MM.1S (cell line): ENCODE results near the gene FERMT2.

Experiments
- DNase-seq: peaks from one replicate; pipeline ENCODE4 v3.0.0-alpha.2; 2015
- H2AFZ ChIP-seq: fragments of 300-600 bp; sonication (generic); 2 replicates; pipeline ENCODE4 v1.6.0; 2016; ENCODE audit warnings: antibody characterized with exemption, low read length
- H3F3A ChIP-seq: fragments of 300-600 bp; sonication (generic); 2 replicates; pipeline ENCODE4 v1.6.1; 2016; ENCODE audit warnings: mild to moderate bottlenecking, antibody characterized with exemption, low read length, moderate library complexity, mixed read lengths; ENCODE audit not compliant: insufficient read depth
- H3K27ac ChIP-seq: fragments of 300-600 bp; sonication (generic); 2 replicates; pipeline ENCODE4 v1.5.1; 2016; ENCODE audit warnings: mild to moderate bottlenecking, low read length
- H3K27me3 ChIP-seq: fragments of 300-600 bp; sonication (generic); replicated peaks from 2 replicates; pipeline ENCODE4 v1.6.0; 2016; ENCODE audit warnings: low read length; ENCODE audit not compliant: insufficient read depth
- H3K36me3 ChIP-seq: fragments of 300-600 bp; sonication (generic); replicated peaks from 2 replicates; pipeline ENCODE4 v1.6.1; 2016; ENCODE audit warnings: mild to moderate bottlenecking, low read length, mixed read lengths; ENCODE audit not compliant: insufficient read depth
- H3K4me1 ChIP-seq: fragments of 300-600 bp; sonication (generic); 2 replicates; pipeline ENCODE4 v1.6.1; 2016; ENCODE audit warnings: low read length, mixed read lengths
- H3K4me2 ChIP-seq: fragments of 300-600 bp; sonication (generic); 2 replicates; pipeline ENCODE4 v1.6.0; 2016; ENCODE audit warnings: low read depth, low read length
- H3K4me3 ChIP-seq: fragments of 300-600 bp; sonication (generic); 2 replicates; pipeline ENCODE4 v1.5.1; 2016; ENCODE audit warnings: low read length, mixed read lengths
- H3K79me2 ChIP-seq: fragments of 300-600 bp; sonication (generic); 2 replicates; pipeline ENCODE4 v1.6.1; 2016; ENCODE audit warnings: mixed run types, low read length, mixed read lengths
- H3K9ac ChIP-seq: fragments of 300-600 bp; sonication (generic); 2 replicates; pipeline ENCODE4 v1.6.1; 2016; ENCODE audit warnings: low read length, mixed read lengths
- H3K9me2 ChIP-seq: fragments of 300-600 bp; sonication (generic); replicated peaks from 2 replicates; pipeline ENCODE4 v1.6.1; 2016; ENCODE audit warnings: mild to moderate bottlenecking, low read length, mixed read lengths; ENCODE audit not compliant: insufficient read depth
- H3K9me3 ChIP-seq: fragments of 300-600 bp; sonication (generic); replicated peaks from 2 replicates; pipeline ENCODE4 v1.6.1; 2016; ENCODE audit warnings: mild to moderate bottlenecking, low read length, mixed read lengths; ENCODE audit not compliant: insufficient read depth
- H4K20me1 ChIP-seq: fragments of 300-600 bp; sonication (generic); 2 replicates; pipeline ENCODE4 v1.6.1; 2016; ENCODE audit warnings: mild to moderate bottlenecking, low read length, moderate library complexity, mixed read lengths; ENCODE audit not compliant: insufficient read depth
- CTCF ChIP-seq: fragments of 300-600 bp; sonication (generic); IDR thresholded peaks from 2 replicates; pipeline ENCODE4 v1.5.1; 2016; ENCODE audit warnings: antibody characterized with exemption, low read length, mixed read lengths
- EZH2 ChIP-seq: fragments of 300-600 bp; sonication (generic); optimal IDR thresholded peaks from 2 replicates; pipeline ENCODE3; 2017; ENCODE audit warnings: low read depth, mild to moderate bottlenecking, antibody characterized with exemption, low read length, mixed read lengths
- EZH2phosphoT487 ChIP-seq: fragments of 300-600 bp; sonication (generic); IDR thresholded peaks from 2 replicates; pipeline ENCODE4 v1.6.1; 2018; ENCODE audit warnings: antibody characterized with exemption, low read length

FERMT2 gene

GRCh38 chr14:52827426-52827825 lies 123.4 kb downstream of the FERMT2 start:
- Histone ChIP-seq H2AFZ (no peak overlapping the region), H3K27ac (no peak overlapping the region), H3K4me3 (no peak overlapping the region), H3K79me2 (no peaks in the 10 kb centered on the region), H3F3A (no peaks in the 10 kb centered on the region), H3K9me2 (no peaks in the 10 kb centered on the region), H4K20me1 (no peaks in the 10 kb centered on the region), H3K36me3 (no peaks in the 10 kb centered on the region), H3K4me1 (no peaks in the 10 kb centered on the region), H3K4me2 (no peak overlapping the region), H3K9ac (no peak overlapping the region), H3K9me3 (no peaks in the 10 kb centered on the region), H3K27me3 (no peaks in the 10 kb centered on the region)
- DNase-seq, result no peak
- TF ChIP-seq CTCF (no peak), EZH2phosphoT487 (no peak), EZH2 (no peak)

- no peak overlapping the region for H2AFZ ChIP-seq
- H3K4me1 ChIP-seq, result no peaks in the 10 kb centered on the region
These were observed 125.8 kb downstream of the FERMT2 start for GRCh38 chr14:52825085-52825484.

GRCh38 chr14:52824462-52824861 lies 126.4 kb downstream of the FERMT2 start:
- no peaks in the 10 kb centered on the region for H3K36me3 ChIP-seq
- TF ChIP-seq CTCF (no peak), EZH2phosphoT487 (no peak), EZH2 (no peak)
- no peak overlapping the region for H3K4me3 ChIP-seq
- no peak overlapping the region for H3K4me2 ChIP-seq
- H3K9ac ChIP-seq, result no peak overlapping the region
- no peaks in the 10 kb centered on the region for H3K79me2 ChIP-seq
- no peaks in the 10 kb centered on the region for H3K9me3 ChIP-seq
- no peaks in the 10 kb centered on the region for H3K9me2 ChIP-seq
- DNase-seq, result no peak
- H3K27ac ChIP-seq, result no peak overlapping the region
- no peaks in the 10 kb centered on the region for H4K20me1 ChIP-seq
- no peaks in the 10 kb centered on the region for H3F3A ChIP-seq
- no peaks in the 10 kb centered on the region for H3K4me1 ChIP-seq
- no peaks in the 10 kb centered on the region for H3K27me3 ChIP-seq
- H2AFZ ChIP-seq, result no peak overlapping the region

More at GRCh38 chr14:52825085-52825484, 125.8 kb downstream of the FERMT2 start:
- no peaks in the 10 kb centered on the region for H3K9me2 ChIP-seq
- no peaks in the 10 kb centered on the region for H3F3A ChIP-seq
- no peaks in the 10 kb centered on the region for H3K79me2 ChIP-seq
- DNase-seq, result no peak
- H3K9ac ChIP-seq, result no peak overlapping the region
- no peaks in the 10 kb centered on the region for H3K36me3 ChIP-seq
- TF ChIP-seq EZH2phosphoT487 (no peak), CTCF (no peak), EZH2 (no peak)
- no peaks in the 10 kb centered on the region for H3K9me3 ChIP-seq
- H4K20me1 ChIP-seq, result no peaks in the 10 kb centered on the region
- H3K27ac ChIP-seq, result no peak overlapping the region
- H3K4me2 ChIP-seq, result no peak overlapping the region
- no peak overlapping the region for H3K4me3 ChIP-seq
- no peaks in the 10 kb centered on the region for H3K27me3 ChIP-seq
